HG03520 (cell line): Measurements from ENCODE around the gene SAXO2.
"Not testable (repeated sequence)": the region's sequence is repeated elsewhere in the genome, so short reads cannot be mapped to it uniquely, and the experiment has no call there.

Experiments
- ATAC-seq: cut with Tn5 transposase; IDR thresholded peaks from one replicate; pipeline ENCODE4 v1.9.1; 2021; ENCODE audit warnings: mild to moderate bottlenecking, moderate library complexity; ENCODE audit not compliant: unreplicated experiment

The SAXO2 gene

DNA sequence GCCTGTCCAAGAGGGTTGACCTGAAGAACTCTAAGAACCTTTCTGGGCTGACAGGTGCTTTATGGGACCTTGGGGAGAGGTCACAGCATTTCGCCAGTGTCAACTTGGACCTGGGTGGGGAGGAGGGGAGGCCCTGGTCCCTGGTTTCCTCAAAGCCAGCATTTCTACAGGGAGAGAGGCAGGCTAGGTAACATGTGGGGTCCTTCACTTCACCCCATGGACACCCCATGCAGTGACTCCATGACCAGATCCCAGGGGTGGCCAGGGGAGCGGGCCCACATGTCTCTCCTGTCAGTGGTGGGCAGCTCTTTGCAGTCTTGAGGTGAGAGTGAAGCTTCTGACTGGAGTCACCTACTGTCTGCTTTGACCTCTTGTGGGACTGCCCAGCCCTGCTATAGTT lies 50.8 kb downstream of the SAXO2 start:
- ATAC-seq: no peak

DNA sequence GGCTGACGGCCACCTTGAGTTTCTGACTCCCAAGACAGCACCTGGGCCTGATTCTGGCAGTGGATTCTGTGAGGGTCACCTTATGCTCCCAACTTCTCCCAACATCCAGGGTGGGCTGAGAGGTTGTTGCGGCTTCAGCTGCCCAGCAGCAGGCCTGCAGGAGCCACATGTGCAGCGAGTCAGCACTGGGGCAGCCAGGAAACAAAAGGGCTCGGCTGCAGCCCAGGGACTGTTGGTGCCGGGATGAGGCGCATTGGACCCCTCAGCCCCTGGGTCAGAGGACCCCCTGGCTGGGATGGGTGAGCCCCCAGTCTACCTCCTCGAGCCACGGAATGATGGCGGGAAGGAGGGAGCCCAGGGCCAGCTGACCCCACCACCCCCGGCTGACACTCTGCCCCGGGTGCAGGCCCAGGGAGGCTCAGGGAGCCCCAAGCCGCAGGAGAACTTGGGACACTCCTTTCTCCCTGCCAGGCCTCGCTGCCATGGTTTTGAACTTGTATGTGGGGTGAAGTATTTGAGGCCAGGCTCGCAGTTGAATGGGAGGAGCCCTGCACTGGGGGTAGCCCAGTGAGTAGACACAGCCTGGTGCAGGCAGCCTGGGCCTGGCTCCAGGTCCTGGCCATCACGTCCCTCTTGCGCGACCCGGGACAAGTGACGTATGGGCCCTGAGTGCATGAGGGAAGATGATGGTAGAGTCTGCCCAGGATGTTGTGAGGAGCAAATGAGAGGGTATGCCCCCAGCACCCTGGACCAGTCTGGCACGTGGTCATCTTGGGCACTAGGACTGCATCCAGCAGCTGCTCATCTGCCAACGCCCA lies 51.5 kb downstream of the SAXO2 start:
- ATAC-seq: not testable (repeated sequence)

DNA sequence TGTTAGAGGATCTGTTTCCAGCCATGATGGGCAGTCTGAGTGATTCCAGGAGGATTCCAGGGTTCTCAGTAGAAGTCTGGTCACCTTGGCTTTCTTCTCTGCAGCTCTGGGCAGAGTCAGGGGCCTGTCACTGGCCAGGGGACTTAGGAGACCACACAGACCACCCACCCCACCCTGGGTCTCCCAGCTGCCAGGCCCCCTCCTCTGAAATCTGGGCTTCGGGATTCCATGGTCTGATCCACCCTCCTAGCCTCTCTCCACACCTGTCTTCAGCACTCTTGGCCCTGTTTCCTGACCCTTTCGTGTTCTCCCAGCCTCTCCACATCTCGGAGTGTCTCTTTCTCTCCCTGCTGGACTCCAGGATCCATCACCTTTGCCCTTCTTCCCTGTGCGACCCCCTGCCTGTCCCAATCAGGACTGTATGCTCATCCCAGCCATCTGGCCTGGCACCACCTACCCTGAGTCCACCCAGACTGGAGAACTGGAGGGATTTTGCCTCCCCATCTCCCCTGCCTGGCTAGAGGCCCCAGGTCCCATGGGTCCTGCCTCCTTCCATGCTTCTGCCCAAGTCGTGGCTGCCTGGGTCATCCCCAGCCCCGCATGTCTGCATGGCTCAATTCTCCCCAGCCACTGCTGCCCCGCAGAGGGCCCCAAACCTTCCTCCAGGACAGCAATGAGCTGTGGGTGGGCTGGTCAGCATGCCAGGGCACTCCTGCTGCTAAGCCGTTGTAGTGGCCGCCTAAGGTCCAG lies 52.3 kb downstream of the SAXO2 start:
- ATAC-seq: no peak

DNA sequence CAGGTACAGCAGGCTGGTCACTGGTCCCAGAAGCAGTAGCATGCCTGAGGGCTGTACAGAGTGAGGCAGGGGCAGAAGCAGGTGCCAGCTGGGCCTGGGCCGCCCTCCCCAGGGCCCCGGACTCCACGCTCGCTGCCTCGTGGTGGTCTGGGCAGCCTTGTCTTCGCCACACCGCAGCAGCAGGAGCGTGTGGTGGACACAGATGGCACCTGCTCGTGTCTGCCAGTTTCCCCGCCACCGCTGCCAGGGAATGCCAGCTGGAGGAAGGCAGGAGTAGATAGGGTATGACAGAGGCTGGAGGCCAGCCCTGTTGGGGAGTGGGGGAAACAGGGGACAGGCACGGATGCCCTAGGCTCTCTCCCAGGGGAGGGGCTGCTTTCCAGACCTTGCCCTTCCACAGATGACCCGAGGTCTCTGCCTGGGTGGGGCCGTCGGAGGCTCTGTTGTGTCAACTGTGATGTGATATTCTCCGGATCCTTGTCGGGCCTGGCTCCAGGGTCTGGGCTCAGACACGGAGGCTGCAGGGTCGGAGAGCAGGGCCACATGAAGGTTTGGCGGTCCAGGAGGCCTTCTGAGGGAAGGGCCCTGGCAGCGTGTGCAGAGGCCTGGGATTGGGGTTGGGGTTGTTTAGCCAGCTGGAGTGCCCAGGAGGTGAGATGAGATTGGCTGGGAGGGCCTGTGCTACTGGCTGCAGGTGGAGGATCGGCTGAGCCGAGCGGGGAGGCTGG lies 53.1 kb downstream of the SAXO2 start:
- no peak for ATAC-seq

DNA sequence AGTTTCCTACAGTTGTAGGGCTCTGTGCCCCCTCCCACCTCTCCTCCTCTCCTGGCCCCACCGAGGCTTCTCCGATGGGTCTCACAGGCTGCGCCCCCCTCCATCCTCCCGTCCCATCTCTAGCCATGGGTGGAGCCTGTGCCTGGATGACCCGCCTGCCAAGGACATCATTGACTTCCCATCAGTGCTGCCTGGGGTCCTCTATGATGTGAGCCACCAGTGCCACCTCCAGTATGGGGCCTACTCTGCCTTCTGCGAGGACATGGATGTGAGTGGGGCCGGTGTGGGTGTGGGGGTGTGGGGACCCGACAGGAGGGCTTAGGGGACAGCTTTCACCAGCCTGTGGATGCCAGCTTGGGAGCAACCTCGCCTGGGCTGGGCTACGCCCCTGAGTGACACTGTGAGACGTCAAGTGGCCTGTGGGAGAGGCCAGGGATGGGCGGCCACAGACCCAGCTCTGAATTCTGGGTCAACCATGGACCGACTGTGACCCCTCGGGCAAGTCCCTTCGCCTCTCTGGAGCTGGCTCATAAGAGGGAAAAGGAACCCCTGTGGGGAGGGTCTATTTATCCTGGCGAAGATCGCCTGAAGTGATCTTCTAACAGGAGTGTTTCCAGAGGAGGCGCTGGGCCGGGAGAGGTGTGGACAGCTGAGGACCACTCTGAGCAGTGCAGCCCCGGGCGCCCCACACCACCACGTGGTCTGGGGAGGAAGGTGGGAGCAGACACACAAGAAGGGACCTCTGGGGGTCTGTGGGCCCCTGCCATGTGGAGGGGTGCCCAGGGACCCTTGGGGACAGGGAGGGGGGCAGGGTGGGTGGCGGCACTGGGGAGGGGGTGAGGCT lies 53.9 kb downstream of the SAXO2 start:
- ATAC-seq: not testable (repeated sequence)

DNA sequence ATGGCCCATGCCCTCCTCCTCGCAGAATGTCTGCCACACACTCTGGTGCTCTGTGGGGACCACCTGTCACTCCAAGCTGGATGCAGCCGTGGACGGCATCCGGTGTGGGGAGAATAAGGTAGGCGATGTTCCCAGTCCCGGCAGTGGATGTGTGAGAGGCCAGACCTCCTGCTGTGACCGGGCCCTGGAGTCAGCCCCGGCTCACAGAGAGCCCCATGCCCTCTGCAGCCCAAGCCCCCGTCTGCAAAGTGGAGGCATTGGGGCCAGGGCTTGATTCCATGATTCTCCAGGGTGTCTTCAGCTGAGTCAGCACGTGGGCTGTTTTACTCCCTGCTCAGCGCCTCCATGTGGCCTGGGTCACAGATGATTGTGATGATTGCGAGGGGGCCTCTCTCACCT lies 54.5 kb downstream of the SAXO2 start:
- ATAC-seq: no peak

DNA sequence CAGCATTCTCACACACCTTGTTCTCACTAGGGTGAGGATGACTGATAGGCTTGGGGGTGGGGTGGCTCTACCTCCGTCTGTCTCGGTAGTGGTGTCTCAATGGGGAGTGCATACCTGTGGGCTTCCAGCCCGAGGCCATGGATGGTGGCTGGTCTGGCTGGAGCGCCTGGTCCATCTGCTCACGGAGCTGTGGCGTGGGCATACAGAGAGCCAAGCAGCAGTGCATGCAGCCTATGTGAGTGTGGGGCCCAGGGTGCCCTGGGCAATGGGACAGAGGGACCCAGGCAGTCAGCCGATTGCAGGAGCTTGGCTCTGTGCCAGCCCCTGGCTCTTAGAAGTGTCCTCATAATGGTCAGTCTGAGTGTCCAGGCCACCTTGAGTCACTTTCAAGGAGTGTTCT lies 54.9 kb downstream of the SAXO2 start:
- ATAC-seq: not testable (repeated sequence)

DNA sequence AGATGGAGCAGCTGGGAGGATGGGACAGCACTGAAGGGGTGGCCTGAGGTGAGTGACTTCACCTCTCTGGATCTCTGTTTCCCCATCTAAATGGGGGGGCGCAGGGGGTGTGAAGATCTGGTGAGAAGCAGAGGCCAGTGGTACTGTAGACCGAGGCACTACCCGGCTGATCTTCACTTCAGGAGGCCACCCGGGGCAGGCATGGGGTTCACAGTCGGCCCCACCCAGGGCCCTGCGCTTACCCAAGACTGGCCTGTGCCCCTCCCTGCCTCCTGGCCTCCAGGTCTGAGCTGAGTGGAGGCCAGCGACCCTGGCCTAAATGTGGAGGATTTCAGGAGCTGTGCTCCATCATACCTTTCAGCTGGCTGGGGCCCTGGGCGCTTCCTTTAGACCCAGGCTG lies 55.7 kb downstream of the SAXO2 start:
- ATAC-seq: not testable (repeated sequence)

DNA sequence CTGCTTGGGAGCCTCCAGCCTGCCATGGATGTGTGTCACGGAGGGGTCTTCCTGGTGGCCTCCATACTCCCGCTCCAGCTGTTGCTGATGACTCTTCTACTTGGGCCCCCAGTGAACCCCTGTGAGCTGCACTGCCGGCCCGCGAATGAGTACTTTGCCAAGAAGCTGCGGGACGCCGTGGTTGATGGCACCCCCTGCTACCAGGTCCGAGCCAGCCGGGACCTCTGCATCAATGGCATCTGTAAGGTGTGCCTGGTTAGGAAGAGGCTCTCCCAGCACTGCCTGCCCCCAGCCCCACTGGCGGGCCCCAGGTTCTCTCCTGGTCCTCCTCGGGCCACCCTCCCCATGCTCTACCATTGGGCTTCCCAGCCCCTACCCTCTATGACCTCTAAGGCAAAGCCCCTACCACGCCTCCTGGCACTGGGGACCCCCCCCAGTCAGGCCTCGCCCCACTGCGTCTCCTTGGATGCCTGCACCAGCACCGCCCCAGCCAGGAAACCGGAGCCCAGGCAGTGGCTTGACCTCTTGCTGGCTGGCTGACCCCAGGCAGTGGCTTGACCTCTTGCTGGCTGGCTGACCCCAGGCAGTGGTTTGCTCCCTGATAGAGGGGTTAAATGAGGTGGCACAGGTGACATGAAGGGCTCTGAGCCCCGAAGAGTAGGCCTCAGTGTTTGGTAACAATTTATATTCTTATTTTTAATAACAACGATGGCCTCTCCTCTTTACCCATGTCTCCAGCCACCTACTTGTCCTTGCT lies 57.1 kb downstream of the SAXO2 start:
- not testable (repeated sequence) for ATAC-seq

DNA sequence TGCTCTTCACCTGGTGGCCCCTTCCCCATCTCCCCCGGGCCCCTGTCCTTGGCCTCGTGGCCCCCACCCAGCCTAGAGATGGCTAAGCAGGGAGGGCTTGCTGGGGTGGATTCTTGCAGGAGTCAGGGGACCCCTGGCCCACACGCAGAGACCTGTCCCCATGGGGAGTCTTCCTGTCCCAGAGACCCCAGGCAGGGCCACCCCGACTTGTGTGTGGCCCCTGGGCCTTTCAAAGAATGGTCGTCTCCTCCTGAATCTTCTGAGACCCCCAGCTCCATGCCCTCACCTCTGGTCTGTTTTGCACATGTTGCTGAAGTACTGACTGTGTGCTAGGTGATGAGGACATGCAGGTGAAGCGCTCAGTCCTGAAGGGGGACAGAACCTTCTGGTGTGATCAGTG lies 58.2 kb downstream of the SAXO2 start:
- ATAC-seq: not testable (repeated sequence)

DNA sequence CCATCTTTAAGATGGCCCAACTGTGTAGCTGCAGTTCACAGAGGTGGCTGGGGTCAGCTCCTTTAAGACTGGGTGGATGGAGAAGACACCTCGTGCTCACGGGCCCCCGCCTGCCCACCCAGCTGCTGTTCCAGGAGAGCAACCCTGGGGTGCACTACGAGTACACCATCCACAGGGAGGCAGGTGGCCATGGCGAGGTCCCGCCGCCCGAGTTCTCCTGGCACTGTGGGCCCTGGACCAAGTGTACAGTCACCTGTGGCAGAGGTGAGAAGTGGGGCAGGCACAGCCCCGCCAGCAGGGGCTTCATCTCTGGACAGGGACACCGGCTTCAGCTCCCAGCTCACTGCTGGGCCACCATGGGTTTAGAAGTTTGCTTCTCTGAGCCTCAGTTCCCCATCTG lies 59.9 kb downstream of the SAXO2 start:
- not testable (repeated sequence) for ATAC-seq

DNA sequence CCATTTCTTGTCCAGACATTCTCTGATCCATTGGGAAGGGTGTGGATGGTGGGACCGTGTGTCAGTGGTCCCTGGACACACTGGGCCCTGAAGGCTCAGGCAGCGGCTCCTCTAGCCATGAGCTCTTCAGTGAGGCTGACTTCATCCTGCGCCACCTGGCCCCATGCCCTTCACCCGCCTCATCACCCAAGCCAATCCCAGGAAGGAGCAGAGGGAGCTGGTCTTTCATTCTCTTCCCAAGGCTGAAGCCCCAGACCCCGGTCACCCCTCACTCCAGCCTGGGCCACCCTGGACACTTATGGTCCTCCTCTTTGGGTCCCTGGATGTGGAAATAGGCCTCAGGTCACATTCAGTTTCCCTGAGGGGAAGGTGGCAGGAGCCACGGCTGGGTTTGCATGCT lies 62.2 kb downstream of the SAXO2 start:
- not testable (repeated sequence) for ATAC-seq

DNA sequence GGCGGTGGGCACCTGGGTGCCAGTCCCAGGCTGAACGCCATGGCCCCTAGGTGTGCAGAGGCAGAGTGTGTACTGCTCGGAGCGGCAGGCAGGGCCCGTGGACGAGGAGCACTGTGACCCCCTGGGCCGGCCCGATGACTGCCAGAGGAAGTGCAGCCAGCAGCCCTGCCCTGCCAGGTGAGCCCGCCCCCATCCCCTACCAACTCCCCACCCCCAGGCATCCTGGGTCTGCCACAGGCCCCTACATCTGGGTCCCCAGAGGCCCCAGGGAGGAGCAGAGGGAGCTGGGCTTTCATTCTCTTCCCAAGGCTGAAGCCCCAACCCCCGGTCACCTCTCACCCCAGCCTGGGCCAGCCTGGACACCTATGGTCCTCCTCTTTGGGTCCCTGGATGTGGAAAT lies 63.0 kb downstream of the SAXO2 start:
- ATAC-seq: not testable (repeated sequence)

DNA sequence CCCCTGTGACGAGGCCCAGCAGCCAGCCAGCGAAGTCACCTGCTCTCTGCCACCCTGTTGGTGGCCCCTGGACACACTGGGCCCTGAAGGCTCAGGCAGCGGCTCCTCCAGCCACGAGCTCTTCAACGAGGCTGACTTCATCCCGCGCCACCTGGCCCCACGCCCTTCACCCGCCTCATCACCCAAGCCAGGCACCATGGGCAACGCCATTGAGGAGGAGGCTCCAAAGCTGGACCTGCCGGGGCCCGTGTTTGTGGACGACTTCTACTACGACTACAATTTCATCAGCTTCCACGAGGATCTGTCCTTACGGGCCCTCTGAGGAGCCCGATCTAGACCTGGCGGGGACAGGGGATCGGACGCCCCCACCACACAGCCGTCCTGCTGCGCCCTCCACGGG lies 64.3 kb downstream of the SAXO2 start:
- ATAC-seq: not testable (repeated sequence)

DNA sequence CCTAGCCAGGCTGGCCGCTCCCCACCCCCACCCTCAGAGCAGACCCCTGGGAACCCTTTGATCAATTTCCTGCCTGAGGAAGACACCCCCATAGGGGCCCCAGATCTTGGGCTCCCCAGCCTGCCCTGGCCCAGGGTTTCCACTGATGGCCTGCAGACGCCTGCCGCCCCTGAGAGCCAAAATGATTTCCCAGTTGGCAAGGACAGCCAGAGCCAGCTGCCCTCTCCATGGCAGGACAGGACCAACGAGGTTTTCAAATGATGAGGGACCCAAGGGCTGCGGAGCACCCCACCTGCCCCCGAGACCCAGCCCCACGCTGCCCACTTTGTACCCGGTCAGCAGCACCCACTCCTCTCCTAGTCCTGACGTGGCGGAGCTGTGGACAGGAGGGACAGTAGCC lies 64.8 kb downstream of the SAXO2 start:
- not testable (repeated sequence) for ATAC-seq

DNA sequence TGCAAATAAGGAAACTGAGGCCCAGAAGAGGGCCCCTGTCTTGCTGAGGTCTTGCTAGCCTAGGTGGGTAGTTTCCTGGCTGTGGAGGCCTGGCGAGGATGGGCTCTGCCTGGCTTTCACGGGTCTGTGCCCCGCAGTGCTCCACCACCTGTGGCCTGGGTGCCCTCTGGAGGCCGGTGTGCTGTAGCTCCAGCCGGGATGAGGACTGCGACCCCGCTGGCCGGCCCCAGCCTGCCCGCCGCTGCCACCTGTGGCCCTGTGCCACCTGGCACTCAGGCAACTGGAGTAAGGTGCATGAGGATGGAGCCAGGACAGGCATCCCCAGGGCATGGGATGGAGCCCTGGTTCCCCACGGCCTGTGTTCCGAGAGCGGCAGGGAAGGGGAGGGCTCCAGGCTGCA lies 66.4 kb downstream of the SAXO2 start:
- not testable (repeated sequence) for ATAC-seq

DNA sequence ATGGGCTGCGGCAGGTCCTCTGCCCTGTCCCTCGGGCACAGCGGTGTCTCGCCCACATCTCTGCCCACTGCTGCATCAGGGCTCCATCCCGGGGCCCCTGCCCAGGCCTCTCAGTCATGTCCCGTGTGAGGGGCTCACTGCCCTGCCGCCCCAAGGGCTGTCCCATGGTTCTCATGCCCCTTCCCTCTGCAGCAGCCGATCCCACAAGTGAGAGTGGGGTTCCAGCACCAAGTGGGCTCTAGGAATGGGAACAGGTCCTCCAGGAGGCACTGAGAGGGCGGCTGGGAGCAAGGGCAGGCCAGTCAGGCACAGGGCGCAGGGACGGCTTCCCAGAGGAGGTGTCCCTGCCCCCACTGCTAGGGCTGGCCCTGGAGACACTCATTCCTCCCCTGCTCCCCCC lies 68.3 kb downstream of the SAXO2 start:
- ATAC-seq: not testable (repeated sequence)

DNA sequence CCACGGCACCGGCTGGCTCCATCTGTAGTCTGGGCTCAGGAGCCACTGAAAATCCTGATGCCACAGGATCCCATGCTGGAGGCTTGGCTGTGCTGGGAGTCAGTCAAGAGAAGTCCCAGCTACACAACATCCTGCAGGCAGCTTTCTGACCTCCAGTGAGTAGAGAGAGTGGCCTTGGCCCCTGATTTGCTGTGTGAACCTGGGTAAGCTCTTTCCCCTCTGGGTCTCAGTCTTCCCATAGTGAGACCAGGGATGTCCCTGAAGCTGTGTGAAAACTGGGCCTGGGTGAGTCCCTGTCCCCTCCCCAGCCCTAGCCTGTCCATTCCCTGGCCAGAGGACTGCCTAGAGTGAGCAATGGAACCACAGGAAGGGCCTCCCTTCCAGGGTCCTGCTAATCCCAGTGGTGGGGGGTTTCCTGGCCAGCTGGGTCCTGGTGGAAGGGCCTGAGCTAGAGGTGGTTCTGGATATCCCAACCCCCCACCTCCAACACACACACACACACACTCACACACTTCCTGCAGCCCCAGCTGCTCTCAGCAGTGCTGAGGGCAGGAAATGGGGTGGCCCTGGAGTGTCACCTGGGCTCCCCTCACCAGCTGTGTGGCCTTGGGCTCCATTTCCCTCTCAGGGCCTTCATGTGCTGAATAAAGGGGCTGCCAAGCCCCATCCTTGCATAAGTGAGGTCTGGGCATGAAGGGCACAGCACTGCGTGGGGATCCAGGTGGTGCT lies 69.1 kb downstream of the SAXO2 start:
- ATAC-seq: not testable (repeated sequence)
